Effector CD4-positive, alpha-beta T cell (primary cell): ENCODE data around the gene NECTIN4.
A peak's percentile ranks its signal among the peaks of the same experiment; 100 is the strongest.

Experiments
- DNase-seq: peaks from one replicate; pipeline ENCODE4 v3.0.0-alpha.2; 2020

The NECTIN4 gene

DNA sequence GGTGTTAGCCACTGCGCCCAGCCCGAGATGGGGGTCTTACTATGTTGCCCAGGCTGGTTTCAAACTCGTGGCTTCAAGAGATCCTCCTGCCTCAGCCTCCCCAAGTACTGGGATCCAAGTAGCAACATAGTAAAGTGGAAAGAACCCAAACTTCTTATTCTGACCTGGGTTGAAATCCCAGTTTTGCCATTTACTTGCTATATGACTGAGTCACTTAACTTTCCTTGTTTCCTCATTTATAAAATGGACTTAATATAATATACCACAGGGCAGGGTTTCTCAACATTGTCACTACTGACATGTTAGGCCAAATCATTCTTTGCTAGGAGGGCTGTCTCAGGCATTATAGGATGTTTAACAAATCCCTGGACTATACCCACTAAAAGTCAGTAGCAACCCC, 21.8 kb upstream of the NECTIN4 start:
- DNase-seq = no peak

DNA sequence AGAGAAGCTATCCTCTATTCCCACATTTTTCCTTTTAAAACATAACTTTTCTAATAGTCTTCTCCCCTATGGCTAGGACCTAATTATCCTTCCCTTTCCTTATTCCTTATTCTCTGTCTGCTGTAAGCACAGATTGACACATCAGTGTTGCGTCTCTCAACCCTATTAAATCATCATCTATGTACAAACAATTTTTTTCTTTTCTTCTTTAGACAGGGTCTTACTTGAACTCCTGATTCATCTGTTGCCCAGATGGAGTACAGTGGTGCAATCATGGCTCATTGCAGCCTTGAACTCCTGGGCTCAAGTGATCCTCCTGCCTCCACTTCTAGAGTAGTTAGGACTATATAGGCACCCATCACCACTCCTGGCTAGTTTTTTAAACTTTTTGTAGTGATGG, 17.1 kb upstream of the NECTIN4 start:
- no peak for DNase-seq

- DNase-seq = no peak
These were observed 11.2 kb upstream of the NECTIN4 start for GRCh38 chr1:161100556-161100955.

DNA sequence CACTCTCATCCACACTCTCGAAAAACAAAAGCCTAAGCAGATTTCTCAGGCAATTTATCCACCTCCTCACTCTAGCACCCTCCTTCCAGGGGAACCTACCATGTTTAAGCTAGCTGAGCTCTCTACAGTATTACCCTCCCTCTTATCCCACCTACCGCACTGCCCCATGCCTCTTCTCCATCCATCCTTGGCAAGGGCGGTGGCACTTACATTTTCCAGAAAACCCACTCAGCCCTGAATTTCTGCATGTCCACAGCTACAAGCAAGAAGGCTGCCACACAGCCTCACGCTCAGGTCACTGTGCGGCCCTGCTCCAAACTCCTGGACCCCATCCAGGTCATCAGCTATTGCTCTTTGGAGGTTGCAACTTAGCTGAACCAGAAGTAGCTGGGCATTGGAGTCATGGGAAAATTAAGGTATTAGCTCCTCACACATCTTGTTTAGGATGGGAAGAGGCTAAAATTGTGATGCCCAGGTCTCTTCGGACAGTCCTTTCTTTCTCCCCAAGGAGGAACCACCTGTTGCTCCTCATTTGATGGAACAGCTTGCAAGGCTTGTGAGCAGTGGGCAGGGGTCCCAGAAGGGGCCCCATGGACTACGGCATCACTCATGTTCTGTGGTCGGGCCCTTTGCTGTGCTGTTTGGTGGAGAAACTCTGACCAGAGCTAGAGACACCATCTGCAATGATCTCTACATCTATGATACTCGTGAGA, 9.9 kb upstream of the NECTIN4 start:
- no peak for DNase-seq

DNA sequence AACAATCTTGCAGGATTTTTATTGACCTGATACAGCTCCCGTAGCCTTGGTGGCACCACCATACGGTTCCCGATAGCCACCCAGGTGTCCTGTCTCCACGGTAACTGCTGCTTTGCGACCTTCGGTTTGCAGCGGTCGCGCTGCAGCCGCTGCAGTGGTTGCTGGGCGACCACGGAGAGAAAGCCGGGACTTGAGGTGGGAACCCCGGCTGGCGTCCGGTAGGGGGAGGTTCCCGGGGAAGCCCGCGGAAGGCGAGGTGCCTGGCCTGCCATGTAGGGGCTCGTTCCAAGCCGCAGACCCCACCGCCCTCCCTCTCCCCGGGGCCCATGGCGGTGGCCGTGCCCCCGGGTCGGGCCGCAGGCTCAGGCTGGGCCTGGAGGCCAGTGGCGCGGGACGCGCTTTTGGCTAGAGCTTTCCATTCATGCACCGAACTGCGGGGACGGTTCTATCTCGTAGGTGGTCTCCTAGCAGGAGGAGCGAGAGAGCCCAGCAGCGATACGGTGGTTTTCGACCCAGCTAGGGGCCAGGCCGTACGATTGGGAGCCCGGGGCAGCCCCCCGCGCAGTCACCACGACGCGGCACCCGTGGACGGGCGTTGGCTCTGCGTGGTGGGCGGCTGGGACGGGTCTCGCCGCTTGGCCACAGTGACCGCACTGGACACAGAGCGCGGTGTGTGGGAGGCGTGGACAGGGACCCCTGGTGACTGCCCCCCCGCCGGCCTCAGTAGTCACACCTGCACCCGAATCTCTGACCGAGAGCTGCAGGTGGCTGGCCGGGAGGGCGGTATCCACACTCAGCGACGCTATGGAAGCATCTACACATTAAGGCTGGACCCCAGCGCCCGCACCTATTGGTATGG, 9.1 kb upstream of the NECTIN4 start, which contains the start of gene KLHDC9:
Gene KLHDC9 (plus strand): TSS at position 152 of the 859 bp plus-strand sequence. CDS start 175 bp downstream, at position 327.
- peak; percentile 53 for DNase-seq

DNA sequence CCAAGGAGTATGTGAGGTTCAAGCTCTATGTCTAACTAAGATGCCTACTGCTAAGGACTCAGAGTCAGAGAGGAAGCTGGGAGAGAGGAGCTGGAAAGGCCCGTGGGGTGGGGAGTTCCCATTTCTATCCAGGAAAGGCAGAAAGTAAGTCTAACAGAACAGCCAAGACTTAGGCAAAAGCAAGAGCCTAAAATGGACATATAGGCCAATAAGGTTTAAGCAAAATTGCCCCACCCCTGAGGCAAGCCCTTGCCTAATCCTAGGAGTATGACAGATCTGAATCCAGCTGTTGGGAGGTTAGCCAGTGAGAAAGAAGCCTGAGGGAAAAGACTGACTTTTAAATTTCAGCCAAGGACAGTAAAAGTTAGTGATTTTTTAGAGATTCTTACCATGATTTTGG, 7.2 kb upstream of the NECTIN4 start:
- DNase-seq = no peak

- DNase-seq = no peak
These were observed 6.7 kb upstream of the NECTIN4 start for GRCh38 chr1:161096015-161096414.

DNA sequence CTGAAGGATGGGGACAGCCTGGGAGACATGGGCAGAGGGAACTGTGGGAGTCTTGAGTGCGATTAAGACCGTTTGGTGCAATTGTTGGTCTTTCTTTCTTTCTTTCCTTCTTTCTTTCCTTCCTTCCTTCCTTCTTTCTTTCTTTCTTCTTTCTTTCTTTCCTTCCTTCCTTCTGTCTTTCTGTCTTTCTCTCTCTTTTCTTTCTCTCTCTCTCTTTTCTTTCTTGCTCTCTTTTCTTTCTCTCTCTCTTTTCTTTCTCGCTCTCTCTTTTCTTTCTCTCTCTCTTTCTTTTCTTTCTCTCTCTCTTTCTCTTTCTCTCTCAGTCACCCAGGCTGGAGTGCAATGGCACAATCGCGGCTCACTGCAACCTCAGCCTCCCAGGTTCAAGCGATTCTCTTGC, 5.9 kb upstream of the NECTIN4 start:
- no peak for DNase-seq

DNA sequence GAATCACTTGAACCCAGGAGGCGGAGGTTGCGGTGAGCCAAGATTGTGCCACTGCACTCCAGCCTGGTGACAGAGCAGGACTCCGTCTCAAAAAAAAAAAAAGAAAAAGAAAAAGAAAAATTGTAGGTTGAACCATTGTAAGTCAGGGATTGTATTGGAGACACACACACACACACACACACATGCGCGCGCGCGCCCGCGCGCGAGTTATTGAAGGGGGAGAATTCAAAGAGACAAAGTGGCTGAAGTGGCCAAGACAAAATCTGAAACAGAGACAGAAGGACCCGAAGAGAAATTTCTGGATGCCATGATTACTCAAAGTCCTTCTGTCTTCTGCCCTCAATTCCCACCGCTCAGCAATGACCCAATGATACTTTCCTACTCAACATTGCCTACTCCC, 5.1 kb upstream of the NECTIN4 start:
- no peak for DNase-seq

GRCh38 chr1:161092621-161093028, 3.3 kb upstream of the NECTIN4 start:
- DNase-seq = no peak

GRCh38 chr1:161091796-161092507, 2.6 kb upstream of the NECTIN4 start:
- no peak for DNase-seq

- DNase-seq = no peak
These were observed 1.7 kb upstream of the NECTIN4 start for GRCh38 chr1:161091093-161091492.

- DNase-seq = no peak
These were observed 1.3 kb upstream of the NECTIN4 start for GRCh38 chr1:161090617-161091016.

DNA sequence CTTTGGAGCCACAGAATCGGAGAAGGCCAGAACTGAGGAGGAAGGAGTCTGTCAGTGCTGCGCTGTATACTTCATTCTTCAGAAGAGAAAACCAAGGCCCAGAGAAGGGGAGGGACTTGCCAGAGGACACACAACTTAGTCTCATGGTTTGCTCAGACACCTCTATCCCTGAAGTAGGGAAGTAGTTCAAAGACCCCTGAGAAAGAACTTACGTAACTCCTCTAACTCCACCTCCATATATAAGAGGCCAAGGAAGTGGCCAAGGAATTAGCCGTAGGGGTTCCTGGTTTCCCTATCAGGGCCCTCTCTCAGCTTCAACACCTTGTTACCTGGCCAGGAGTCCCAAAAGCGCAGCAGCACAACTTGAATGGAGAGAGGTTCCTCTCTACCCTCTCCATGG, 580 bp upstream of the NECTIN4 start:
- no peak for DNase-seq

DNA sequence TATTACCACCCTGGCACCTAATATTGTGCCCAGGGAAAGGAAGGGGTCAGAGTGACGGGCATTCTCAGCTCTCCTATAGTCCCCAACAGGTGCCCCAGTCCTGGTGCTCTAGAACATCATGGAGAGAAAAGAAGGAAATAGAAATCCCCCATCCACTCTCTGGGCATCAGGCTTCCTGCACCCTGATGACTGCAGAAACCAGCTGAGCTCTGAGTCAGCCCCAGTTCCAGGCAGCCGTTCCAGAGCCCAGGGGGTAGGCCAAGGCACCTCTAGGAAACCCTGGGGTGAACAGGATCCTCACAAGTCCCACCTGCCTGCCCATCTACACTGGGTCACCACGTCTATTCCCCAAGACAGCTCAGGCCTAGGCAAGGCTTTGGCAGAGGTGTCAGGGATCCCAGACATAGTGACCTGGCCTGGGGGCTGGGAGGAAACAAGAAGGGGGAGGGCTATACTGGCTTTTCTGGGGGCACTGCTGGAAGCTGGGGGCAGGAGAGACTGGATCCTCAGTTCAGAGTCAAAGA, 709 bp downstream of the NECTIN4 start:
- no peak for DNase-seq

- DNase-seq = no peak
These were observed 2.9 kb downstream of the NECTIN4 start for GRCh38 chr1:161086457-161086856.

DNA sequence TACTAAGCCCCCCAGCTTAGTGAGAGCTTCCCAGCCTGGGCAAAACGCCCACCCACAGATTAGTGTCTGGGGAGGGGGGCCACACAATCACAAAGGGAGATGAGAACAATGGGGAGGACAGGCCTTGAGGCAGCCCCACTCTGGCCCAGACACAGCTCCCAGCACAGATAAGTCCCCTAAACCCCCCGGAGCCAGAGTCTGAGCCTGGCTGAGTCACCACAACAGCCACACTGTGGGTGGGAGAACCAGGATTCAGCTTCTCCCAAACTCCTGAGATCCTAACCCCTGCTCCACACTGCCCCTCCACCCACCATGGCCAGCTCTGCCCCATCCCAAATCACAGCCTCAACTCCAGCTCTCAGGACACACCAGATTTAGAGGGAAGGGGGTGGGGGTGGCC, 4.2 kb downstream of the NECTIN4 start:
- no peak for DNase-seq

GRCh38 chr1:161084597-161084988, 4.8 kb downstream of the NECTIN4 start:
- no peak for DNase-seq

- DNase-seq = no peak
These were observed 5.4 kb downstream of the NECTIN4 start for GRCh38 chr1:161083748-161084596.

DNA sequence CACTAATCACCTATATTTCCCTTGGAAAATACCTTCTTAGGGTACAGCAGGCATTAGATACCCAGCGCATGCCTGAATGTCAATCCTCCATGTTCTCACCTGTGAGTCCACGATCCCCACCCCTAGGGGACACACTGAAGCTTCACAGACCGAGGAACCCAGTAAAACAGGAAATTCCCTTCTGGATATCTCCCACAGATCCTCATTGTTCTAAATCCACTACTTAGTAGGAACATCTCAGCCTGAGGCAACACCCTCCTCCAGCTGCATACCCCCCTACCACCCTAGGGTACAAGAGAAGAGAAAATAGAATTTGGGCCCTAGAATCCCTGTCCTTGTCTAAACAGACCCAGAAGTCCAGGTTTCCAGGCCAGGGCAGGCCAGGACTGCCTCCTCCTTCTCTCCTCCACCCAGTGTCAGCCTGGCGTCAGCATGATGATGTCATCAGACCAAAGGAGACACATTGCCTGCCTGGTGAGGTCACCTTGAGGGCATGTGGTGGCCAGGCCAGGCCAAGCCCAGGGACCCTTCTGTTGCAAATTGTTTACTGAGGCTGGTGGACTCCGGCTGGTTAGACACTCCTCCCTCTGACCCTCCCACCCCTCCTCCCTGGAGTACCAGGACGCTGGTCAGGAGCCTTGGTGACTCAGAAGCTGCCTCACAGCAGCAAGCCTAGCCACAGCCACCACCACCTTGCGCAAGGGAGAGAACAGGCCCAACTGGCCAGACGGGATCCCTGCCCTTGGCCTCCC, 6.2 kb downstream of the NECTIN4 start:
- no peak for DNase-seq

- no peak for DNase-seq
These were observed 6.9 kb downstream of the NECTIN4 start for GRCh38 chr1:161082483-161082882.

DNA sequence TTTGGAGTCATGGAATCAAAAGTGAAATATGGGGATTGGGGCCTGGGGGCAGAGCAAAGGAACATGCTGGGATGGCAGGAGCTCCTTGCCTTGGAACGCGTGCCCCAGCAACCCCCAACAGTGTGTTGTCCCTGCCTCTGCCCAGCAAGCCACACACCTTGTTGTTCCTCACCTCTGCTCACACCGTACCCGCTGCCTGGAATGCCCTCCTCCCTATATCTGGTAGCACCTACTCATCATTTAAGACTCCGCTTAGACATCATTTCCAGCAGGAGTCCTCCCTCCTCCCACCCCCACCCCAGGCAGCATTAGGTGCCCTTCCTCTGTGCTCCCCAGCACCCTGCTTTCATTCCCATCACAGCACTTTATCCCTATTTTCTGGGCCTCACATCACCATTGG, 7.8 kb downstream of the NECTIN4 start:
- DNase-seq = no peak
